Measurements from ENCODE around the gene ZNF282.

ZNF282 gene

GRCh38 chr7:149195180-149196150, at the start of gene ZNF282:
Gene ZNF282 (plus strand): TSS chr7:149195546. CDS start chr7:149195590, 44 bp downstream.
- DNase-seq: peak; percentile 97

- peak; percentile 87 for DNase-seq
Observed at GRCh38 chr7:149147072-149147751, 48.1 kb upstream of the ZNF282 start, which contains the start of gene ZNF398. Gene ZNF398 (plus strand): TSS chr7:149147453. CDS start chr7:149147743, 290 bp downstream.

- peak; percentile 78 for DNase-seq
Observed at GRCh38 chr7:149147752-149148653, 47.3 kb upstream of the ZNF282 start.

DNA sequence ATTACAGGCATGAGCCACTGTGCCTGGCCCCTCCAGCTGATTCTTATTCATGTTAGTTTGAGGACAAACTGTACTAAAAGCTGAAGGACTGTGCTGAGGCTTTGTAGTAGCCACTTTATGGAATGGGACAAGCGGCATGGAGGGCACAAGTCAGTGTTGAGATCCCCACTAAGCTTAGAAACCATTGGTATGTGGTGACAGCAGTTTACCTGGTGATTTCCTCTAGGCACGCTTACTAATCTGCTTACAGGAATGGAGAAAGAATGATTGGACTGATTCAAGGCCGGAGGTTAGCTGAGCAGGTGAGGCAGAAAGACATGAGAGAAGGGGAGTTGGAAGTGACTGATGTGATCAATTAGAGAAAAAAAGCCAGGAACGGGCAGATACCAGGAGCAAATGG, 44.4 kb upstream of the ZNF282 start:
- no peak for DNase-seq

DNA sequence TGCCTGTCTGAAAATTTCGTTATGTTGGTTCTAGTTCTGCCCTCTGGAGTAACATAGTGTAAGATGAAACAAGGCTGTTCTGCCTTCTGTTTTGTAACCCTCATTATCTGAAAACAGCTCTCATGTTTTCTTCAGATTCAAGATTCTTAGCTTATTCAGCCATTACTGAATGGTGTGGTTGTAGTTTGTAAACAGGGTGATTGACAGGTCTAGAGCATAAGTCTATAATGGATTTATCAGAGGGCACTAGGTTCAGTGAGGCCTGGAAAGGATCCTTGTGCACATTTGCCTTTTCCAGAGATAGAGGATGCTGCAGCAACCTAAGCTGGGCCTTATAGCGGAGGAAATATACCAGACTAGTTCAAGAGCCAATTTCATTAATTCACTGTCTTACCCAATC, 42.0 kb upstream of the ZNF282 start:
- DNase-seq: no peak

- DNase-seq: peak; percentile 63
Observed at GRCh38 chr7:149154056-149154455, 41.3 kb upstream of the ZNF282 start.

- no peak for DNase-seq
Observed at GRCh38 chr7:149156898-149157297, 38.4 kb upstream of the ZNF282 start.

- no peak for DNase-seq
Observed at GRCh38 chr7:149161241-149161848, 34.0 kb upstream of the ZNF282 start.

GRCh38 chr7:149166142-149166541, 29.2 kb upstream of the ZNF282 start:
- DNase-seq: no peak

DNA sequence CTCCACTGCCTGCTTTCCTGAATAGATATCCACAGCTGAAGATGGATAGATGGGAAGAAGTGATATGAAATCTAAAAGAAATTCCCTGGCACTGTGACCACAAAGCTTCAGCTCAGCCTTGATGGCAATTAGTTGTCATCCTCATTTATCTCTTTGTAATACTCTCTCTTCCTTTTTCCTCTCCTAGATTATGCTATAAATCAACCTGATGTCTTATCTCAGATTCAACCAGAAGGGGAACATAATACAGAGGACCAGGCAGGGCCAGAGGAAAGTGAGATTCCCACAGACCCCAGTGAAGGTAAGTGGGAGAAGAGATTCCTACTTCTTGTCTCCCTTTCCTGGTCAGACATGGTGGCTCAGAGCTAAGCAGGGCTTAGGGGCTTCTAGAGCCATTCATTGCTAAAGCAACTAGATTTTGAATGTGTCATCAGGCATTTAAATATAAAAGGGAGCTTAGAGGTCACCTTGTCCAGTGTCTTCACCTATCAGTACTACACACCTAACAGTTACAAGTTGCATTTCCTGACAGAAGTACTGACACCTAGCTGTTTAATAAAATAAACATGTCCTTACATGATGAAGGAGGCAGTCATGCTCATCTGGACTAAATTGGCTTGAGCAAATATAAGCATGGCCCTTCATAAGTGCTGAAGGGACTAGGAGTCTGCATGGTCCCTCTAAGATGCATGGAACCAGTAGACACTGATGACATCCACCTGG, 28.6 kb upstream of the ZNF282 start:
- no peak for DNase-seq

DNA sequence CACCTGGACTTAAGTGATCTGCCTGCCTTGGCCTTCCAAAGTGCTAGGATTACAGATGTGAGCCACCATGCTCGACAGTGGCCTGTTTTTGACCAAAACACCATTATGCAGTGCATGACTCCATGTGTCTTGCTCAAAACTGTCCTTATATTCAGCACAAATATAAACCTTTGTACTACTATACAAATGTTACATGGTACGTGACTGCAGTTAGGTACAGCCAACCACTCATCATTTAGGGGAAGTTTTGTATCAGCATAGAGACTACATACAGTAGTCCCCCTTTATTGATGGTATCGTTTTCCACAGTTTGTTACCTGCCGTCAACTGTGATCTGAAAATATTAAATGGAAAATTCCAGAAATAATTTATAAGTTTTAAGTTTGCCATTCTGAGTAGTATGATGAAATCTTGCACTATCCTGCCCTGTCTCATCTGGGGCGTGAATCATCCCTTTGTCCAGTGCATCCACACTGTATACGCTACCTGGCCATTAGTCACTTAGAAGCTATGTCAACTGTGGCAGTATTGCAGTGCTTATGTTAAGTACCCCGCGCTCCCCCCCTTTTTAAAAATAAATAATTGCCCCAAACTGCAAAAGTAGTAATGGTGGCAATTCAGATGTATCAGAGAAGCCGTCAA, 23.3 kb upstream of the ZNF282 start:
- DNase-seq: peak; percentile 61

GRCh38 chr7:149172534-149172920, 22.8 kb upstream of the ZNF282 start:
- no peak for DNase-seq

DNA sequence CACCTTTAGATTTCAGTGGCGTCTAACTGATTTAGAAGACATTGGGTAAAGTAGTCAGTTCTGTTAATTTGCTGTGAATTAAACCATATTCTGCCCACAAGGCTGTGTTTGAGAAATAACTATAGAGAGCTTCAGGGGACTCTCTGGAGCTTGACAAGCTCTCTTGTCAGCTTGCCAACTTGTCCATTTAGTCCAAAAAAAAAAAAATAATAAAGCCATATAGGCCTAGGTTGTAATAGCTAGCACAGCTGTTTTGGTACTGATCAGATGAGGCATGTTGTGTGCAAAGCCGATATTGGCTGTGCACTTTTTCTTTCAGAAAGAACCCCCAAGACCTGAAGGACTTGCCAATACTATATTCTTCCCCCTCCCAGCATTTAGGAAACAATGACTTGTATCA, 20.2 kb upstream of the ZNF282 start:
- no peak for DNase-seq

DNA sequence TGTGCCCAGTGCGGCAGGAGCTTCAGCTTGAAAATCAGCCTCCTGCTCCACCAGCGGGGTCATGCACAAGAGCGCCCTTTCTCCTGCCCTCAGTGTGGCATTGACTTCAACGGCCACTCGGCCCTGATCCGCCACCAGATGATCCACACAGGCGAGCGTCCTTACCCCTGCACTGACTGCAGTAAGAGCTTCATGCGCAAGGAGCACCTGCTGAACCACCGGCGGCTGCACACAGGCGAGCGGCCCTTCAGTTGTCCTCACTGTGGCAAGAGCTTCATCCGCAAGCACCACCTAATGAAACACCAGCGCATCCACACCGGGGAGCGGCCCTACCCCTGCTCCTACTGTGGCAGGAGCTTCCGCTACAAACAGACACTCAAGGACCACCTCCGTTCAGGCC, 16.1 kb upstream of the ZNF282 start:
- no peak for DNase-seq

DNA sequence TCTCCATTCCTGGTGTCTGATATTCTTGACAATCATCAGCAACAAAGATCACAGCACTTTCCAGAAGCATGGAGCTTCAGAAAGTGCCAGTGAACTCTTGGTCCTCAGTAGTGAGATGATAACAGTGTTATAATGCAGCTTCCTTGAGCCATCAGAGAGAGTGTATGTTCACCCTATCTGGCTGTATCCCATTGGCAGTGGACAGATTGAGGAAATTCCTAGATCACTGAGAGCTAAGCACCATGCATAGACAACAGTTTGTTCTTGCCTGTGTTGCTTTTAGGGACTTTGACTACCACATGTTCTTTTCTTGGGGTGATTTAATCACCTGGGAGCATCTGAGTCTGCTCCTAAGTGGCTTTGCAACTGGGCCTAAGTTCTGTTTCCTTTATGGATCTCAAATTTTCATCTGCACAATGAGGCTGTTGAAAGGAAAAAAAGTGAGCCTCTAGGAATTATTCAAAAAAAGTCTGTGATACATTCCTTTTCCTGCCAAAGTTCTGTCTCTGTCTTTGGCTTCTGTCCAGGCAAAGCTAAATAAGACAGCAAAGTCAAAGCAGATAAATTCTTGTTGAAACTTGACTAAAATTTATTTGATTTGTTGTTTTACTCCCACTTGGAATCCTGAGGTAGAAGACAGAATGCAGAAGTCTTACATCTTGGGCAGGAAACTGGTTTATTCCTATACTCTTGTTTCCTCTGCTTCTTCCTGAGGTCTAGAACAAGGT, 14.5 kb upstream of the ZNF282 start:
- DNase-seq: no peak

DNA sequence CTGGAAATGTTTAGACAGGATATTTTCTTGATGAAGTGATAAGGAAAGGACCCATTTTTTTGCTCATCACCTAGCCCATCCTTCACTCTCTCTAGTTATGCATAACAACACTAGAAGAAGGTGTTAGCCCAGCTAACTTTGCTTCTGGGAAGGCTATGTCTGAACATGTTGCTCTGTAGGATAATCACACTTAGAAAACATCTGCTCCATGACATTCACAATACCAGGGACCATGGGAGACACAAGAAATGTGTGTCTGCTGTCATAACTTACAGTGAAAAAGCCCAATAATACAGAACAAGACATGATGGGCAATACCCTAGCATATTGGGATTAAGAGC, 13.9 kb upstream of the ZNF282 start:
- no peak for DNase-seq

DNA sequence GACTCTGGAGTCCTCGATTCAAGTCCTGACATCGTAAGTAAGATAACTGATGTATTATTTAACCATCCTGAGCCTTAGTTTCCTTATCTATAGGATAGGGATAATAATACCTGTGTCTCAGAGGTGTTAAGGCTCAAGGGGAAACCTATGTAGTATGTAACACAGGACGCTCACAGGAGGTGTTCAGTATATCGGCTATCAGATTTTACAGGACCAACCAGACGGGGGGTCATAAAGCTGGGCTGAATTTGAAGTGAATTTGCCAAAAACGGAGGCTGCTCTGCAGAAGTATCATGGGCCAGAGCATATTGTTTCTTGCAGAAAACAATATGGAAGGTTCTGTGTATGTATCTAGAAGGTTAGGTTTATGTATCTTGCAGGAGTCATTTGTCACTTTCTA, 11.1 kb upstream of the ZNF282 start:
- no peak for DNase-seq

DNA sequence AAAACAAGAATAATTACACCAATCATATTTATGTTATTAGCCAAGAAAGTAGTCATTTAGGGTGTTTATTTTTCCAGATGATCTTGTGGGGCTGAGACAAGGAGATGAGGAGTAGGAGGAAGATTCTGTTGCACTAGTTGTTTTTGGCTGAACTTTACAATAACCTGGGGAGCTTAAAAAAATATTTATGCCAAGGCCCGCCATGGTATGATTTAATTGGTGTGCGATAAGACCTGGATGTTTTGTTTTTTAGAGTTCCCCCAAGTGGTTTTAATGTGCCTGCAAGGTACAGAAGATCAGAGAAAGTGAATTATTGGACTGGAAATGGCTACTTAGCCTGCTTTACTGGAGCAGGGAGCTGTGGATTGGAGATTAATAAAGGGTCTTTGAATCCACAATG, 7.1 kb upstream of the ZNF282 start:
- no peak for DNase-seq

GRCh38 chr7:149188637-149189259, 6.6 kb upstream of the ZNF282 start:
- no peak for DNase-seq

DNA sequence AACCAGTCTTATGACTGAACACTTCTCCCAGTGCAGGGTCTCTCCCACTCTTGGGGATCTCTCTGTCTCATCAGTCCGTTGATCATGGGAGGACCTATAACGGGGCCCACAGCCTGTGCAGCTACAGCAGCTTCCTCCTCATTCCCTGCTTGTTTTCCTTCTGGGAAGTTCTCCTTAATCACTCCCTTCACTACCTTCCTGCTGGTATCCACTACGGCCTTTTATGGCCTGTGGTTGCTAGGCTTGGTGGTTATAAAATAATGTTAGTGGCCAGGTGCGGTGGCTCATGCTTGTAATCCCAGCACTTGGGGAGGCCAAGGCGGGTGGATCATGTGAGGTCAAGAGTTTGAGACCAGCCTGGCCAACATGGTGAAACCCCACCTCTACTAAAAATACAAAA, 3.5 kb upstream of the ZNF282 start:
- no peak for DNase-seq

Measured in islet precursor cell (in vitro differentiated cells).